ENCODE data around the gene NPVF.

NPVF gene

DNA sequence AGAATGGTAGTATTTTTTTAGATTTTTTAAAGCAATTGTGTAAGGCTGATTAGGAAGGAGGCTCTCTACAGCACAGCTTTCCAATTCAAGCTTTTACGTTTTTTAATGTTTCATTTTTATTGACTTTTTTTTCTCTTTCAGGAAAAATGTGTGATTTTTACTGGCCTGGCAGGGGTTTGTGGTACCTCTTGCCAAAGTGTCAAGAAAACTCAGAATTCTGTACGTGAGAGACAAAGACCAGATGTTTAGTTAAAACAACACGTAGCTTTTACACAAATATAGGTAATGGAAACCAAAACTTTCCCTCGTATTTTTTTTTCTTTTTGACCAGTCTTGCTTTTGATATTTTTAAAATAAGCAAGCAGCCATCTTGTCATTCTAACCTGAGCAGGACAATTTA lies 6.0 kb upstream of the NPVF start:
- no peak for DNase-seq (ENCODE audit: low read depth)

DNA sequence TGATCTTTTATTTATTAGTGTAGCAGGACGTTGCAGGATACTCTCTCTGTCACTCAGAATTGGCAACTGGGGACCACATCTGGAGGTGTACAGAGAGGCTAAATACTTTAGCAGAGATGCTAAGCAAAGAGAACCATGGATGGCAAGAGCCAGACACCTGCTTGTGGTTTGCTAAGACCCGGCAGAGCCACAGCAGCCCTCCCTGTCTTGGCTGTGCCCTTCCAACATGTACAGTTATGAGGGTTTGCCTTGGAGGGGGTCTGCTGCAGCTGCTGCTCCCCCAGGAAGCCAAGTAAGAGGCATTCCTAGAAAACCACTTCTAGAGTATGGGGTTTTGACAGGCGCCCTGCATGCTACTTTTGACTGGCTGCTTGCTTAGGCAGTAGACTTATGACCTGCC lies 5.1 kb downstream of the NPVF start:
- no peak for DNase-seq (ENCODE audit: low read depth)

DNA sequence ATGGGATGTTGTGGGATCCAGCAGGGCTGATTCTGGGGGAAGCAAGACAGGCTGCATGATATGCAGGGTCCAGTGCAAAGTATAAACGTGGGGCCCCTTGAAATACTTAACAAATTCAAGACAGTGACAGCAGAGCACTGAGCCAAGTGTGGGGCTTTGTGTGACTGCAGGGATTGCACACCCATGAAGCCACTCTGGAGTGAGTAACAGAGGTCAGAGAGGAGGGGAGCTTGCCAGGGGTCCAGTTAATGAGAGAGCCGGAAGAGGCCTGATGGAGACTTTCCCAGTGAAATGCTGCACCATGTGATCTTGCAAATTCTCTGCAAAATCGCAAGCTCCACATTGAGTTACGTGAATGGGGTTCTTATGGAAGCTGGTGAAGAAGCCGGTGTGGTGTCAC lies 5.6 kb downstream of the NPVF start:
- no peak for DNase-seq (ENCODE audit: low read depth)

DNA sequence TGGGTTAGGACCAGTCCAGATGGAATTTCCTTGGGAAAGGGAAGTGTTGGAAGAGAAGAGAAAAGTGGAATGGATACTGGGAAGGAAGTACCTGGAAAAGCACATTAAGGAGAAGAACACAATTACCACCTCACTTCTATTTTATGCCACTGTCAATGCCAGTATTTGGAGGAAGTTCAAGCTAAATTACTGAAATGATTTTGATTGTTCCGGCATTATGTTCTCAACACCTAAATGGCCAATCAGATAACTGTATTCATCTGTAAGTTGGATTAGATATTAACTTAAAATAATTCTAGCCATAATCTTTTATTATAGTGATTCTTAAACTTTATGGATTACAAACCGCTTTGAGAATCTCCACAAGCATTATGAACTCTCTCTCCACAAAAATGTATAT lies 7.3 kb downstream of the NPVF start:
- DNase-seq (ENCODE audit: low read depth) = no peak

DNA sequence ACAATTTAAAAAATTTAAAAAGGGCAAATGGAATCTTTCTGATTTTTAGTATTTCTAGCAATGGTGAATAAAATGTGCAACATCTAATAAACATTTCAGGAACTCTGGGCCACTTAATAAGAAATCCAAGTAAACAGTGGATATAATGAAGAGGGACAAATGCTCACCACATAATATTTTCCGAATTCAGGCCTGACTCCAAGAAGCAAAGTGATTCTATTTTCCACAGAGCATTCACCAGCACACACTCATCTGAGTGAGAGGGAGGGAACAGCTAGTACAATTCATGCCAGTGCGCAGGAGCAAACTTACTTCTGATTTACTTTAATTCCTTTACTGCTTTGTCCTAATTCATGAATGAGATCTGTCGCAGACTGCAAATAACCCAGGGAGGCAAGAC lies 10.1 kb downstream of the NPVF start:
- DNase-seq (ENCODE audit: low read depth) = no peak

DNA sequence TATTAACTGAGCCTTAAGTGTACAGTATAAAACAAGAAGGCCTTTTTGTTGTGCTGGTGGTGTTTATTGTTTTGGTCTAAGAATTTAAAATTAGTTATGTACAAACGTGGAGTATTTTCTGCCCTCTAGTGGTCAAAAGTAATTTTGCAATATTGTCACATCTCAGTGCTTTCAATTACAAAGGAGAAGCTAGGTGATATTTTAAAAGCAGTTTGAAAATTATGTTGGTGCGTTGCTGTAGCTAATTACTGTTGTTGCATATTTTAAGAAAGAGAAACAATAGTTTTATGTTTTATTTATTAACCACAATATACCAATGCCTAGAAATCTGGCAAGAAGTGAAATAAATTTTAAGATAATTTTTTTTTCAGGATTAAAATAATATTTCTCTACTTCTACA lies 11.4 kb downstream of the NPVF start:
- DNase-seq (ENCODE audit: low read depth) = peak; percentile 21

DNA sequence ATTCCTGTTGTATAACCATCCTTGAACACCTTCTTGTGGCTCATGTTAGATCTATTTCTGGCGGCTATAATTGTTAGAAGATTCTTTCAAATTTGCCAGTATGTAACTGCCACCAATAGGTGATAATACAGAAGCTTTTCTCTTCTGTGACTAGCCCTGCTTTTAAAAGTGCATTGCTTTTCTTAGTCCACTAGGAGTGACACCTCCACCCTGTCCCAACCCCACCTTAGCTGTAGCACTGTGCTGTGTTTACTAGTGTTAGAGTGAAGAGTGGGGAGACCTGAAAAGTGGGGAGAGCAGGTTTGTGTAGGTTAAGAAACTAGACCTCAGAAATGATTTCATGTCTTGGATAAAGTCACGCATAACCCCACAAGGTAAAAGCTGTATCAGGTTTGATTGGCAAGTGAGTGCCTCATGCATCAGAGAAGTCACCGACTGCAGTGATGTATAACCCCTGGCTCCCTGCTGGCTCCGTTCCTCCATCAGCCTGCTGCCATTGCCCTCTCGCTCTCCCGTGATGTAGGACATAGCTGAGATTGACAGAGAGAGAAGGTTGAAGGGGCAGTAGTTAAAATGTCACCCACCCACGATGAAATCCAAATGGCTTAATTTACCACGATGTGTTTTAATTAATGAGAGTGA lies 12.5 kb downstream of the NPVF start:
- no peak for DNase-seq (ENCODE audit: low read depth)

DNA sequence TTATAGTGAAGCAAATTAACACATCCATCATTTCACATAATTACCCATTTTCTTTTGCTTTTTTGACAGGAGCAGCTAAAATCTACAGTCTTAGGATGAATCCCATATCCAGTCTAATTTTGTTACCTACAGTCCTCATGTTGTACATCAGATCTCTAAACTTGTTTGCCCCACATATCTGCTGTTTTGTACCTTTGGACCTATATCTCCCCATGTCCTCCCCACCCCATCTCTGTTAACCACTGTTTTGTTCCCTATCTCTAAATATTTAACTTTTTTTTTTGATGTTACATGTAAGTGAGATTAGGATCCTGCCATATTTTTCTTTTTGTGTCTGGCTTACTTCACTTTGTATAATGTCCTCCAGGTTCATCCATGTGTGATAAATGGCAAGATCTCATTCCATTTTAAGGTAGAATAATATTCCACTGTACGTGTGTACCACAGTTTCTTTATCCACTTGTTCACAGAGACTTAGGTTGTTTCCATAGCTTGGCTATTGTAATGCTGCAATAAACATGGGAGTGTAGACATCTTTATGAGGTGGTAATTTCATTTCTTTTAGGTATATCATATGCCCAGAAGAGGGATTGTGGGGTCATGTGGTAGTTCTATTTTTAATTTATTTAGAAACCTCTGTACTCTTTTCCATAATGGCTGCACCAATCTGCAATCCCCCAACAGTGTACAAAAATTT lies 19.6 kb downstream of the NPVF start:
- no peak for DNase-seq (ENCODE audit: low read depth)

DNA sequence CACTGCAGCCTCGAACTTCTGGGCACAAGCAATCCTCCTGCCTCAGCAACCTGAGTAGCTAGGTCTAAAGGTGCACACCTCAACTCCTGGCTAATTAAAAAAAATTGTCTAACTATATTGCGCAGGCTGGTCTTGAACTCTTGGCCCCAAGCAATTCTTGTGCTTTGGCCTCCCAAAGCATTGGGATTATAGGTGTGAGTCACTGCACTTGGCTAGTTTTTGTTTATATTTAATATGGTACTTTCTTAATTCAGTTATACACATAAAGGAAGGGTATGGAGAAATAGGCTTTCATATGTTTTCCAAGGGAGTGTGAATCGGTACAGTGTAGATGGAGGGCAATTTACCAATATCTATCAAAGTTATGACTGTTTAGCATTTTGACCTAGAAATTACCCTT lies 20.4 kb downstream of the NPVF start:
- DNase-seq (ENCODE audit: low read depth) = no peak

DNA sequence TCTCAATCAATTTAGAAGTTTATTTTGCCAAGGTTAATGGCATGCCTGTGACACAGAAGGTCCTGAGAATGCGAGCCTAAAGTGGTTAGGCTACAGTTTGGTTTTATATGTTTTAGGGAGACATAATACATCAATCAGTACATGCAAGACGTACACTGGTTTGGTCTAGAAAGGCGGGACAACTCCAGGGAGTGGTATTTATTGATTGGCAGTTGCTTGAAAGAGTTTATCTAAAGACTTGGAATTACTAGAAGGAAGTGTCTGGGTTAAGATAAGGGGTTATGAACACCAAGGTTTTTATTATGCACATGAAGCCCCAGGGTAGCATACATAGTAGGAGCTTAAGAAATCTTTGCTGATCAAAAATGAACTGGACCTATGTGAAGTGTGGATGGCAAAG lies 21.5 kb downstream of the NPVF start:
- no peak for DNase-seq (ENCODE audit: low read depth)

DNA sequence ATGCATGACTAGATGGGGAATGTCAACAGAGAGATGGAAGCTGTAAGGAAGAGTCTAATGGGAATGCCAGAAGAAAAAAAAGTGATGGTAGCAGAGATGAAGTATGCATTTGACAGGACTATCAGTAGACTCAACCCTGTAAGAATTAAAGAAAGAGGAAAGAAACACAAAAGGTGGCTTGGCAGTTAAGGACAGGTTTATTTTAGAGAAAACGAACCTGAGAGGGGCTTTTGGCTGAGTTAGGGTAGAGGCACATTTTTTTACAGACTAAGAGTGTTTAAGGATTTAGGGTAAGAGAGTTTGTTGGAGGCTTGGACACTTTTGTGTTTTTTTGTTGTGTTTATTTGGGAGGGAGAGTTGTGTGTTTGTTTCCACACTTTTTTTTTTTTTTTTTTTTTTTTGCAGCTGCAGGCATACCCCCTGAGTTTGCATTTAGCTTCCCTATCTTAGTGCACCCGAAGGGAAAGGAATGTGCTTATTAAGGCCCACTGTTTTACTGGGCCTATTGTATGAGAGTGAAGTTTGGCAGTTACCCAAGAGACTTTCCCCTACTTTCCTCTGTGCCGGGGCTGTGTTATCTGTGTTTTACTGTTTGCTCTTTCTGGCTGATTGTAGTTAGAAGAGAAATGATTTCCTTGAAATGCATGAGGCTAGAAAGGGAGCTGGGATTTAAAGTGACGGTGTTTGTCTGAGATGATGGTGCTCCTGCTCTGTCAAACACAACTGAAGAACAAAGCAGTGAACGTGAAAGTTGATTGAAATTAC lies 32.0 kb downstream of the NPVF start:
- no peak for DNase-seq (ENCODE audit: low read depth)

DNA sequence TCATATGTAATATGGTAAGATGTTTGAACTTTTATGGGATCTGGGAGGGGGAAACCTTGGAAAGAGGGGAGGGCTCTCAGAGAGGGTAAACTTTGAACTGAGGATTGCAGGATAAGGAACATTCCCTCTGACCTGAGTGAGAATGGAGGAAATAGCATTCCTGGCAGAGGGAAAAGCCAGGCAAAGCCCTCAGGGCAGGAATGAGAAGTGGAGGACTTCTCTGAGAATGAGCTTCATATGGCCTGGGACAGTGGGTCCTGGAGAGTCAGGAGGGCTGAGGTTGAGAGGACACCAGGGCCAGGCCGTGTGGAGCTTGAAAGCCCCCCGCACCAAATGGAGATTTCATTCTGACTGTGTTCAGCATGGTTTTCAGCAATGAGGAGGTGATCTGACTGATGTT lies 34.2 kb downstream of the NPVF start:
- DNase-seq (ENCODE audit: low read depth) = no peak

DNA sequence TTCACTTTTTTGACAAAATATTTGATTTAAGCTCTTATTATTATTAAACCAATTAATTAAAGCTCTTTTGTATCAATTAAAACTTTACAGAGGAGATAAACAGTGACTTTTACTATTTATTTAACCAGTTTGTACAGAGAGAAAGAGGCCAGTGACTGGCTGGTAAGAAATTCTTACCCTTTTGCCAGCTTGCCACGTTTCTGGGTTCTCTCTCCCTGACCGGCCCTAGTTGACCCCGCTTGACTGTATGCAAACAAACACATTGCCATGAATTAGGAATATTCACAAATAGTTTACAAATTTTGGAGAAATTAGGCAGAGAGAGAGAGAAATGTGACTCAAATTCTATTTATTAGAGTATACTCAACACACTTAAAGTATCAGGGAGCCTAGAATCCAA lies 36.2 kb downstream of the NPVF start:
- no peak for DNase-seq (ENCODE audit: low read depth)

DNA sequence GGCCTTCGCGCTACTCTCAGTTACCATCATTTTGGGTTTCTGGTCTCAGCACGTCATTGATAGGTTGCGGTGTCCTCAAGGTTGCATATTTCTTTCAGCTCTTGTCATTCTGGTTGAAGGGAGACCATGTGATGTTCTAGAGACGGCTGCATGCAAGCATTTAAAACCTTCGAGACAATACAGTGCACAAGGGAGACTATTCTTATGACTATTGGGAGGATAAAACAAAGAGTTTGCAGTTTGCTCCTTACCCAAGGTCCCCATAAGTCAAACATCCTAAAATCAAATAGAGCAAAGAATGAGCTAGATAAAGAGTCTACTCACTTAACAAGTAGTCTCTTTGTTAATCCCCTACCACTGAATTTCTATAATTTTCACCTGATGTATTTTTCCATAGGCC lies 39.1 kb downstream of the NPVF start:
- DNase-seq (ENCODE audit: low read depth) = no peak

DNA sequence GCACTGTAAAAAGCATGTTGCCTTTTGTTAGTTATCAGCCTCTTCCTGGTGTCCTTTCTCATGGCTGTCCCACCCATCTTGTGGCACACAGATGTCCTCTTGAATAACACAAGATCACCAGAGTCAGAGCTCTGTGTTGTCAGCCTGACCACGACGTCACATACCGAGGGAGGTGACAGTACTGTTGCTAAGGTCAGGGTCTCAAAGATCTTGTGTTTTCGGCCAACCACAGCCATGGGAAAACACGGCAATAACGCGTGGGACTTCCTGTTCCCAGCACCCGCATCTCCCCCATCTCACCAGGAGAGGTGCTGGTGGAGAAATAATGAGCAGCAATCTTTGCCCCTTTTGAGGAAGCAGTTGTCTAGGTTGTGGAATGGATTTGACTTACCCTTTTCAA lies 40.4 kb downstream of the NPVF start:
- no peak for DNase-seq (ENCODE audit: low read depth)

DNA sequence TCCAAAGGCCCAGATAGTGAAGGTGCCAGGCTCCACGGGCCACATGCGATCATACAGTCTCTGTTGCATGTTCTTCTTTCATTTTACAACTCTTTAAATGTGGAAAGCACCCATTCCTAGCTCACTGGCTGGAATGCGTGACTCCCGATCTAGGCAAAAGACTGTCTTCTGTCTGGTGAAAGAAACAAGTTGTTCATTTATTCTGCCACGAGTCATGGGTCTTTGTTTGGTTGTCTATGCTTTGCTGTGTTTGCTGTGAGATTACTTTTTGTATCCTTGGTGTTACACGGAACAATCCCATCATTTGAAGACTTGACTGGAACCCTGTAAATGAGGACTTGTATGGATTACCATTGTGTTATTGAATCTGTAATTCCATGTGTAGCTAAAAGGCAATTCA lies 41.9 kb downstream of the NPVF start:
- no peak for DNase-seq (ENCODE audit: low read depth)

DNA sequence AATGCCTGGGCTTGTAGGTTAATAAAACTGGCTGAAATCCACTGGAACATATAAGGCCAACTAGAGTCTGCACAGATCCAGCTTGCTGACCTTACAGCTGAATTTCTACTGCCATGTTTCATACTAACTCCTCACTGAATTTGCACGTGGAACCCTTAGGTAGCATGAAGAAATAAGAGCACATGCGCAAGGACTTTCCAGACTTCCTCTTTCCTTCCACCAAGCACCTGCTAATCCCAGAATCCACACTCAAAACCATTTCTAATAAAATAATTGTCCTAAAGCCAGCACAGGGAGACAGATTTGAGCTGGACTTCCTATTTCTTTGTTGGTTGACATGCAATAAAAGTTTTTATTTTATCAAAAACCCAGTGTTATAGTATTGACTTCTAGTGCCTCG lies 46.8 kb downstream of the NPVF start:
- no peak for DNase-seq (ENCODE audit: low read depth)

DNA sequence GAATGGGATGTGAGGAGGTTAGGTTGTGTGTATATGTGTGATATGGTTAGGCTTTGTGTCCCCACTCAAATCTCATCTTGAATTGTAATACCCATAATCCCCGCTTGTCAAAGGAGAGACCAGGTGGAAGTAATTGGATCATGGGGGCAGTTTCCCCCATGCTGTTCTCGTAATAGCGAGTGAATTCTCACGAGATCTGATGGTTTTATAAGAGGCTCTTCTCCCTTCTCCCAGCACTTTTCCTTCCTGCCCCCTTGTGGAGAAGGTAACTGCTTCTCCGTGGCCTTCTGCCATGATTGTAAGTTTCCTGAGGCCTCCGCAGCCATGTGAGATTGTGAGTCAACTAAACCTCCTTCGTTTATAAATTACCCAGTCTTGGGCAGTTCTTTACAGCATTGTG lies 47.3 kb downstream of the NPVF start:
- DNase-seq (ENCODE audit: low read depth) = no peak

DNA sequence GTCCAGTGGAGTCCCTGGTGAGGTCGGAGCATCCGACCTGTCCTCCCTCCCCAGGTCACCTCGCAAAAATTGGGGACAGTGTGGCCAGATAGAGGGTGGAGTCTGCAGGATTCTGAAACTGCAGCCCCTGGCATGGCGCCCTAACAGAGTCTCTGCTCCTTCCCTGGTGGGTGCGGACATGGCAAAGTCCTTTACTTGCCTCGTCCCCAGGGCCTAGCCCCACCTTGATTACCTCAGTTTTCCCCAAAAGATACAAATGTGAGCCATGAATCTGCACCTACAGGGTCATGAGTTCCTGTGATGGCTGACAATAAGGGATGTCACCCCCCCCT lies 47.7 kb downstream of the NPVF start:
- DNase-seq (ENCODE audit: low read depth) = no peak

DNA sequence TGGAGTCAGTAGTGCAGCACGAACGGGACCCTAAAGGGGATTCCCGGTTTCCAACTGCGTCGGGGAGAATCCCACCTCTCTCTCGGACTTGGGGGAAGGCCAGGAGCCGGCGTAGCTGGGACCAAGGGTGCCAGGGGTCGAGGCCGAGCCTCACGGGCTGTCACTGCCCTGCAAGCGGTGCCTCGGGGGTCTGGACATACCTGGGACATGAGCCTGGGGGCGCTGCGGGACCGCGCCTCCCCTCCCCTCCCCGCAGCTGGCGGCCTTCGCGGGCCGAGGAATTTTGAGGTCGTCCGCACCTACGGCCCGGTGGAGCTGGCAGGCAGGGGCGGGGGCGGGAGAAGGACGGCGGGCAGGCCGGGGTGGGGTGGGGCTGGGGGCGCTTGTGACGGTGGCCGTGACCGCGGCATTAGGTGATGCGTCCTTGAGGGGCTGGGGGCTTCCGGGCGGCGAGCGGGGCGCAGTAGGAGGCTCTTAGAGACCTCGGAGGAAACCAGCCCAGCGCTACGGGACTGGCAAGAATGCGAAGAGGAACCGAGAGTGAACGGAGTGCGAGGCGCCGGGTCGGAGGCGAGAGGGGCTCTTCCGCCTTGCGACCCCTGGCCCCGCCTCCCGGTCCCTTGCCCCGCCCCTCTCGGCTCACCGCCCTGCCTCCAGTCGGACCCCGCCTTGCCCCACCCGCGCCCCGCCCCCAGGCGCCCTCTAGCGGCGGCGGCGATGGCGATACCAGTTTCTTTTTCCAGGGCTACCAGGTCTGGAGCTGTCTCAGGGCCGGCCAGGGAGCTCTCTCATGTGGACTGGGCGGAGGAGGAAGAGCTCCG lies 48.3 kb downstream of the NPVF start:
- DNase-seq (ENCODE audit: low read depth) = peak; percentile 49

DNA sequence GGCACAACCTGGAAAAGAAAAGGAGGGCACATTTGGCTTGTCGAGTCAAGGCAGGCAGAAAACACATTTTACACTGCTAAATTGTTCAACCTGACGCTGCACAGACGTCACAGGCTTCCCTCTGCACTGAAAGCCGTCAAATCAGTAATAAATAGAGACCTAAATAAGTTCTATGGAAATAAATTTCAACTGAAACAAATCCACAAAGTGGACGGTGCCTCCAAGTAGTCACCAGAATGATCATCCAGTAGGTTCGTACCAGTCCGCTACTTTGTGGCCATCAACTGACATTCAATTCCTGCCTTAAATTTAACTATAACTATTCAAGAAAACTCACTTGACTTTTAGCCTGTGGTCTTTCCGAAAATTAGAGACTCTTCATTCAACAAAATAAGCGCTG lies 49.0 kb downstream of the NPVF start:
- DNase-seq (ENCODE audit: low read depth) = no peak

Measured in stromal cell of bone marrow (primary cell).